Testis (tissue), 3 donors: ENCODE data around the gene PRICKLE4. TPM values are rescaled to one million over a fixed set of nuclear protein-coding genes. Genes with fewer than 3 reads are reported as not detected.
A peak's percentile ranks its signal among the peaks of the same experiment; 100 is the strongest.

Experiments used
- DNase-seq: peaks from one replicate; pipeline ENCODE4 v3.0.0-alpha.2; 2019
- H3K27ac ChIP-seq, 2 donors: fragments of 200-600 bp; sonication (generic); one replicate each; pipeline ENCODE4 v1.5.1; 2019
- H3K27me3 ChIP-seq: fragments of 200-600 bp; sonication (generic); one replicate; pipeline ENCODE4 v1.5.1; 2019
- H3K36me3 ChIP-seq: fragments of 200-600 bp; sonication (generic); one replicate; pipeline ENCODE4 v1.5.1; 2017; ENCODE audit warnings: low read depth; ENCODE audit errors: missing control alignments
- H3K4me1 ChIP-seq: fragments of 200-600 bp; sonication (generic); one replicate; pipeline ENCODE4 v1.5.1; 2019
- H3K4me3 ChIP-seq, 2 donors: fragments of 200-600 bp; sonication (generic); one replicate each; pipeline ENCODE4 v1.5.1; 2017 to 2019
- H3K9me3 ChIP-seq: fragments of 200-600 bp; sonication (generic); one replicate; pipeline ENCODE4 v1.5.1; 2017
- CTCF ChIP-seq, 3 experiments: fragments of 450-650 bp in 2 of 3; fragments of 200-600 bp in 1 of 3; sonication (generic) in 1 of 3; IDR thresholded peaks; one replicate each; pipeline ENCODE4 v1.5.1; 2016 to 2019; ENCODE audit warnings: antibody characterized with exemption in 3 of 3, mild to moderate bottlenecking in 2 of 3, moderate library complexity in 1 of 3
- POLR2A ChIP-seq: fragments of 450-650 bp; IDR thresholded peaks from one replicate; pipeline ENCODE4 v1.6.1; 2017; ENCODE audit warnings: antibody characterized with exemption, mild to moderate bottlenecking, moderate library complexity
- WGBS, 2 donors: methylation state at CpG; one replicate each; pipeline ENCODE4 v1.1.5; 2018; 5-methylcytosine and 5-hydroxymethylcytosine counted together
- intact Hi-C: fragments of 100-400 bp; cut with DNase I; formaldehyde crosslinking; loops from one replicate; pipeline ENCODE4 v1.15.1; 2023; ENCODE audit warnings: low total_unique reads
- polyA plus RNA-seq: library from polyadenylated mRNA; stranded (reverse); fragments of 350-450 nt; fragmentation: Illumina TruSeq; extraction: RNeasy Lipid Tissue Mini Kit (QIAGEN cat#74804); gene quantifications from one replicate; pipeline ENCODE4 v1.2.3, GENCODE V29; 2014; ENCODE audit warnings: low read depth, low replicate concordance; ENCODE audit not compliant: insufficient read depth
- total RNA-seq, 2 donors: library from RNA; depleted of rRNA; stranded (reverse); fragments of >200 nt; gene quantifications; one replicate each; pipeline ENCODE4 v1.2.3, GENCODE V29; 2016

Gene PRICKLE4
- total and polyA plus RNA-seq, 3 donors from 2014 or later: 1.9 to 10.6 TPM; not detected in 1

- intact Hi-C loops: no loop called here
- Histone ChIP-seq H3K4me3 (no peak overlapping the region), H3K36me3 (no peaks in the 10 kb centered on the region), H3K27ac (no peak overlapping the region), H3K27me3 (no peaks in the 10 kb centered on the region), H3K9me3 (no peaks in the 10 kb centered on the region), H3K4me1 (no peaks in the 10 kb centered on the region)
- TF ChIP-seq POLR2A (no peak), CTCF (IDR thresholded peaks at IDR 0.05) (no peak)
- 83 to 94% methylated on average over 2 of the region's 2 CpGs for WGBS, 2 donors
- DNase-seq: no peak
Observed at GRCh38 chr6:41796474-41796873, 15.9 kb downstream of the PRICKLE4 start.

GRCh38 chr6:41798901-41799558 is 18.4 kb downstream of the PRICKLE4 start:
- intact Hi-C loops: no loop called here
- Histone ChIP-seq H3K4me3 (no peak overlapping the region), H3K27ac (no peak overlapping the region), H3K4me1 (no peaks in the 10 kb centered on the region), H3K9me3 (no peaks in the 10 kb centered on the region), H3K27me3 (no peaks in the 10 kb centered on the region), H3K36me3 (no peaks in the 10 kb centered on the region)
- WGBS, 2 donors: 93 to 98% methylated on average over 7 of the region's 7 CpGs
- TF ChIP-seq POLR2A: no peak
- TF ChIP-seq CTCF (IDR thresholded peaks at IDR 0.05): no peak
- no peak for DNase-seq

- Histone ChIP-seq H3K4me1 (no peaks in the 10 kb centered on the region), H3K36me3 (no peaks in the 10 kb centered on the region), H3K4me3 (no peak overlapping the region), H3K27ac (no peak overlapping the region), H3K27me3 (no peaks in the 10 kb centered on the region), H3K9me3 (no peaks in the 10 kb centered on the region)
- DNase-seq: no peak
- intact Hi-C loops: no loop called here
- 83 to 88% methylated on average over 2 of the region's 2 CpGs for WGBS, 2 donors
- no peak for TF ChIP-seq CTCF (IDR thresholded peaks at IDR 0.05)
- TF ChIP-seq POLR2A: no peak
Observed at GRCh38 chr6:41799559-41799911, 19.0 kb downstream of the PRICKLE4 start.

GRCh38 chr6:41801380-41801779 is 20.8 kb downstream of the PRICKLE4 start:
- intact Hi-C loops: no loop called here
- no peak for DNase-seq
- 75 to 81% methylated on average over 2 of the region's 2 CpGs for WGBS, 2 donors

More at GRCh38 chr6:41801380-41801779, 20.8 kb downstream of the PRICKLE4 start:
- H3K4me1 ChIP-seq: no peaks in the 10 kb centered on the region
- H3K27me3 ChIP-seq: no peaks in the 10 kb centered on the region
- H3K27ac ChIP-seq: no peak overlapping the region
- no peak overlapping the region for H3K4me3 ChIP-seq
- H3K9me3 ChIP-seq: no peaks in the 10 kb centered on the region
- TF ChIP-seq POLR2A: no peak
- peak in 1 of 3 experiments; percentile 16 for TF ChIP-seq CTCF (IDR thresholded peaks at IDR 0.05)
- H3K36me3 ChIP-seq: no peaks in the 10 kb centered on the region
